ENCODE measurements around the gene PRKCH. TPM values are rescaled to one million over a fixed set of nuclear protein-coding genes. Genes with fewer than 3 reads are reported as not detected.
A peak's percentile ranks its signal among the peaks of the same experiment; 100 is the strongest.

PRKCH gene
- total RNA-seq, 1 donor from 2014 or later = 43.0 TPM

GRCh38 chr14:61547186-61548069 is 226.0 kb downstream of the PRKCH start:
- Histone ChIP-seq H3K36me3 (peaks cover 0 to 5% of the 10 kb centered on the region in 2 donors), H3K4me1 (peaks cover 49% of the 10 kb centered on the region), H3K4me3 (no peak overlapping the region), H3K9me3 (no peaks in the 10 kb centered on the region), H3K27ac (peak overlapping the region; percentile 77), H3K27me3 (no peaks in the 10 kb centered on the region)
- intact Hi-C loops (cut with DNase I) = no loop called here
- DNase-seq (ENCODE audit: extremely low spot score in 2 of 2) = no peak
- peak; percentile 19 to 42 for TF ChIP-seq POLR2AphosphoS5 (IDR thresholded peaks at IDR 0.05; ENCODE audit: insufficient read depth in 1 of 2, low read depth in 1 of 2)
- no peak for TF ChIP-seq POLR2A (IDR thresholded peaks at IDR 0.05)

- TF ChIP-seq CTCF (IDR thresholded peaks at IDR 0.05) = no peak
- no peak for TF ChIP-seq POLR2AphosphoS5 (IDR thresholded peaks at IDR 0.05; ENCODE audit: insufficient read depth in 1 of 2, low read depth in 1 of 2)
- TF ChIP-seq POLR2A (IDR thresholded peaks at IDR 0.05) = no peak
- intact Hi-C loops (cut with DNase I) = no loop called here
Measured at GRCh38 chr14:61549425-61549824, 228.0 kb downstream of the PRKCH start.

GRCh38 chr14:61551384-61551783 is 230.0 kb downstream of the PRKCH start:
- Histone ChIP-seq H3K4me3 (no peak overlapping the region), H3K36me3 (peaks cover 0 to 5% of the 10 kb centered on the region in 2 donors), H3K27me3 (no peaks in the 10 kb centered on the region), H3K9me3 (no peaks in the 10 kb centered on the region), H3K4me1 (peaks cover 55% of the 10 kb centered on the region), H3K27ac (no peak overlapping the region)
- intact Hi-C loops (cut with DNase I) = no loop called here
- DNase-seq (ENCODE audit: extremely low spot score in 2 of 2) = no peak
- TF ChIP-seq POLR2AphosphoS5 (IDR thresholded peaks at IDR 0.05; ENCODE audit: insufficient read depth in 1 of 2, low read depth in 1 of 2) (no peak), POLR2A (IDR thresholded peaks at IDR 0.05) (no peak), CTCF (IDR thresholded peaks at IDR 0.05) (no peak)

More at GRCh38 chr14:61549425-61549824, 228.0 kb downstream of the PRKCH start:
- Histone ChIP-seq H3K4me3 (no peak overlapping the region), H3K27ac (no peak overlapping the region), H3K36me3 (peaks cover 0 to 5% of the 10 kb centered on the region in 2 donors), H3K9me3 (no peaks in the 10 kb centered on the region), H3K4me1 (peaks cover 53% of the 10 kb centered on the region), H3K27me3 (no peaks in the 10 kb centered on the region)
- no peak for DNase-seq (ENCODE audit: extremely low spot score in 2 of 2)

- peaks cover 46% of the 10 kb centered on the region for H3K4me1 ChIP-seq
Measured at GRCh38 chr14:61552241-61552640, 230.9 kb downstream of the PRKCH start.

More at GRCh38 chr14:61552241-61552640, 230.9 kb downstream of the PRKCH start:
- DNase-seq (ENCODE audit: extremely low spot score in 2 of 2) = no peak
- Histone ChIP-seq H3K4me3 (no peak overlapping the region), H3K27me3 (no peaks in the 10 kb centered on the region), H3K9me3 (no peaks in the 10 kb centered on the region), H3K36me3 (peaks cover 0 to 5% of the 10 kb centered on the region in 2 donors), H3K27ac (peak overlapping the region; percentile 81)
- intact Hi-C loops (cut with DNase I) = no loop called here
- TF ChIP-seq POLR2A (IDR thresholded peaks at IDR 0.05) (no peak), CTCF (IDR thresholded peaks at IDR 0.05) (no peak), POLR2AphosphoS5 (IDR thresholded peaks at IDR 0.05; ENCODE audit: insufficient read depth in 1 of 2, low read depth in 1 of 2) (no peak)
